Spleen (tissue), 11 donors: Measurements from ENCODE around the gene EXOC4. TPM values are rescaled to one million over a fixed set of nuclear protein-coding genes. Genes with fewer than 3 reads are reported as not detected.
"Not testable (repeated sequence)": the region's sequence is repeated elsewhere in the genome, so short reads cannot be mapped to it uniquely, and the experiment has no call there.

Source experiments
- DNase-seq: peaks from one replicate; pipeline ENCODE4 v3.0.0-alpha.2; 2020
- H3K27ac ChIP-seq, 8 donors: fragments of 200-600 bp; sonication (generic) in 7 of 8; 1 replicate in 4 of 8; 2 replicates in 4 of 8; pipeline versions ENCODE4 v1.5.0 to v1.8.0; 2016 to 2021; ENCODE audit warnings: inconsistent platforms in 4 of 8, mild to moderate bottlenecking in 4 of 8, moderate library complexity in 1 of 8
- H3K27me3 ChIP-seq, 7 donors: fragments of 200-600 bp; sonication (generic) in 6 of 7; replicated peaks in 1 of 7; 1 replicate in 4 of 7; 2 replicates in 3 of 7; pipeline versions ENCODE4 v1.5.0 to v1.8.0; 2016 to 2021; ENCODE audit warnings: inconsistent platforms in 3 of 7, mild to moderate bottlenecking in 1 of 7
- H3K36me3 ChIP-seq, 6 donors: fragments of 200-600 bp; sonication (generic) in 5 of 6; 1 replicate in 4 of 6; 2 replicates in 2 of 6; pipeline versions ENCODE4 v1.5.0 to v1.8.0; 2016 to 2021; ENCODE audit warnings: inconsistent platforms in 2 of 6
- H3K4me1 ChIP-seq, 6 donors: fragments of 200-600 bp; sonication (generic) in 5 of 6; 1 replicate in 3 of 6; 2 replicates in 3 of 6; pipeline versions ENCODE4 v1.5.0 to v1.8.0; 2016 to 2021; ENCODE audit warnings: inconsistent platforms in 3 of 6
- H3K4me3 ChIP-seq, 8 donors: fragments of 200-600 bp; sonication (generic) in 7 of 8; 1 replicate in 4 of 8; 2 replicates in 4 of 8; pipeline versions ENCODE4 v1.5.0 to v1.8.0; 2016 to 2021; ENCODE audit warnings: inconsistent platforms in 4 of 8, mild to moderate bottlenecking in 4 of 8, moderate library complexity in 2 of 8
- H3K9me3 ChIP-seq, 8 donors: fragments of 200-600 bp; sonication (generic) in 7 of 8; 1 replicate in 4 of 8; 2 replicates in 4 of 8; pipeline versions ENCODE4 v1.5.0 to v1.8.0; 2016 to 2021; ENCODE audit warnings: inconsistent platforms in 4 of 8
- CTCF ChIP-seq, 11 experiments: fragments of 200-600 bp in 7 of 11; fragments of 450-650 bp in 4 of 11; sonication (generic) in 4 of 11; IDR thresholded peaks in 8 of 11; conservative IDR thresholded peaks in 3 of 11; 1 replicate in 7 of 11; 2 replicates in 4 of 11; pipeline versions ENCODE4 v1.4.0 to v1.8.0; 2016 to 2021; ENCODE audit warnings: antibody characterized with exemption in 11 of 11, inconsistent platforms in 4 of 11, mild to moderate bottlenecking in 1 of 11
- POLR2A ChIP-seq, 3 donors: fragments of 450-650 bp; IDR thresholded peaks; one replicate each; pipeline ENCODE4 v1.5.1; 2017; ENCODE audit warnings: antibody characterized with exemption in 3 of 3, mild to moderate bottlenecking in 1 of 3
- POLR2AphosphoS5 ChIP-seq, 3 donors: sonication (generic); formaldehyde crosslinking; IDR thresholded peaks; one replicate each; pipeline ENCODE4 v1.5.1; 2017; ENCODE audit warnings: antibody characterized with exemption in 3 of 3
- WGBS, 5 donors: extraction: QIAGEN DNeasy Blood & Tissue Kit in 3 of 5; methylation state at CpG; one replicate each; pipeline versions ENCODE4 v1.1.5 to v1.1.7; 2013 to 2018; 5-methylcytosine and 5-hydroxymethylcytosine counted together
- intact Hi-C: fragments of 100-400 bp; cut with DNase I; formaldehyde crosslinking; loops from one replicate; pipeline ENCODE4 v1.15.0; 2023; ENCODE audit warnings: low total_unique reads
- polyA plus RNA-seq, 3 donors: library from polyadenylated mRNA; stranded (reverse); fragments of 200-250 nt; gene quantifications; one replicate each; pipeline ENCODE4 v1.2.1, GENCODE V29; 2013
- total RNA-seq, 7 donors: library from RNA; depleted of rRNA in 3 of 7; stranded (reverse); fragments of >200 nt in 3 of 7; fragmentation: NEBNext Ultra II Directional in 4 of 7; extraction: Animal tissue kit (Norgen Biotek cat#: 25700) in 4 of 7; gene quantifications; one replicate each; pipeline versions ENCODE4 v1.1.0 to v1.2.1, GENCODE V29; 2016 to 2021
- donor health status: healthy with polysubstance abuse.
- donor health status: DM: no; HTN: no; CAD: no; lungs with moderate emphysema.
- donor health status: DM: no; HTN: no; CAD: no.
- donor health status: Bipolar disorder and iron deficiency.
- donor health status: healthy.
- donor health status: DM: no; HTN: no; CAD: no.
- donor health status: DM: yes; HTN: yes; CAD: no.

Gene EXOC4
- total and polyA plus RNA-seq, 10 donors = 14.1 to 138 (median 102) TPM

GRCh38 chr7:133778472-133778871 lies 525.6 kb downstream of the EXOC4 start:
- intact Hi-C loops = no loop called here
- H3K27ac ChIP-seq = no peak overlapping the region
- H3K9me3 ChIP-seq = peaks cover 0 to 9% (median 0%) of the 10 kb centered on the region in 8 donors
- no peaks in the 10 kb centered on the region for H3K27me3 ChIP-seq
- WGBS, 5 donors = 86 to 91% (median 87%) methylated on average over 5 of the region's 5 CpGs
- no peak overlapping the region for H3K4me3 ChIP-seq
- peaks cover 0 to 17% (median 0%) of the 10 kb centered on the region in 6 donors for H3K36me3 ChIP-seq
- H3K4me1 ChIP-seq = no peaks in the 10 kb centered on the region
- TF ChIP-seq POLR2A (IDR thresholded peaks at IDR 0.05) (no peak), POLR2AphosphoS5 (IDR thresholded peaks at IDR 0.05) (no peak), CTCF (IDR thresholded peaks at IDR 0.05 in 8 of 11, conservative IDR thresholded peaks at IDR 0.05 in 3 of 11) (no peak)
- no peak for DNase-seq

- H3K4me3 ChIP-seq, H3K27me3 ChIP-seq, DNase-seq, intact Hi-C loops, H3K4me1 ChIP-seq, H3K27ac ChIP-seq, H3K9me3 ChIP-seq: not testable (repeated sequence)
- H3K36me3 ChIP-seq = peaks cover 0 to 17% (median 0%) of the 10 kb centered on the region in 6 donors
- 92 to 99% (median 95%) methylated on average over 4 of the region's 4 CpGs for WGBS, 5 donors
Measured at GRCh38 chr7:133779538-133779937, 526.7 kb downstream of the EXOC4 start.

- Histone ChIP-seq H3K27me3 (no peaks in the 10 kb centered on the region), H3K4me1 (no peaks in the 10 kb centered on the region), H3K4me3 (no peak overlapping the region), H3K27ac (no peak overlapping the region), H3K9me3 (peaks cover 0 to 9% (median 0%) of the 10 kb centered on the region in 8 donors), H3K36me3 (peaks cover 0 to 17% (median 0%) of the 10 kb centered on the region in 6 donors)
- intact Hi-C loops = no loop called here
- TF ChIP-seq POLR2AphosphoS5 (IDR thresholded peaks at IDR 0.05) = no peak
- TF ChIP-seq CTCF (IDR thresholded peaks at IDR 0.05 in 8 of 11, conservative IDR thresholded peaks at IDR 0.05 in 3 of 11) = no peak
- TF ChIP-seq POLR2A (IDR thresholded peaks at IDR 0.05) = no peak
- 50 to 72% (median 68%) methylated on average over 2 of the region's 2 CpGs for WGBS, 5 donors
- DNase-seq = no peak
Measured at GRCh38 chr7:133780912-133781311, 528.0 kb downstream of the EXOC4 start.

- H3K4me3 ChIP-seq = no peak overlapping the region
- H3K4me1 ChIP-seq = no peaks in the 10 kb centered on the region
- peaks cover 0 to 17% (median 0%) of the 10 kb centered on the region in 6 donors for H3K36me3 ChIP-seq
- TF ChIP-seq POLR2A (IDR thresholded peaks at IDR 0.05) = no peak
- no peak for TF ChIP-seq CTCF (IDR thresholded peaks at IDR 0.05 in 8 of 11, conservative IDR thresholded peaks at IDR 0.05 in 3 of 11)
- 79 to 85% (median 83%) methylated on average over 7 of the region's 7 CpGs for WGBS, 5 donors
- H3K27ac ChIP-seq = no peak overlapping the region
- peaks cover 0 to 9% (median 0%) of the 10 kb centered on the region in 8 donors for H3K9me3 ChIP-seq
- intact Hi-C loops = no loop called here
- no peak for DNase-seq
- H3K27me3 ChIP-seq = no peaks in the 10 kb centered on the region
Measured at GRCh38 chr7:133781486-133782090, 528.7 kb downstream of the EXOC4 start.
